Occipital lobe (tissue), 3 donors: ENCODE data around the gene CUL4A. TPM values are rescaled to one million over a fixed set of nuclear protein-coding genes. Genes with fewer than 3 reads are reported as not detected.
"Not testable (repeated sequence)": the region's sequence is repeated elsewhere in the genome, so short reads cannot be mapped to it uniquely, and the experiment has no call there.

ENCODE experiments used
- DNase-seq: peaks from one replicate; lab custom pipeline; 2025; lab: John Stamatoyannopoulos, UW
- small RNA-seq: library from RNA; depleted of rRNA; stranded (forward); fragments of <200 nt; gene quantifications from one replicate; pipeline ENCODE3, GENCODE V24; 2014
- total RNA-seq: library from RNA; depleted of rRNA; stranded (reverse); fragments of >200 nt; gene quantifications from one replicate; pipeline ENCODE4 v1.2.3, GENCODE V29; 2014

CUL4A gene
- total RNA-seq, 1 donor from 2014 or later, result 55.7 TPM

- DNase-seq, result no peak
Measured at GRCh38 chr13:113291129-113291528, 81.7 kb downstream of the CUL4A start.

DNA sequence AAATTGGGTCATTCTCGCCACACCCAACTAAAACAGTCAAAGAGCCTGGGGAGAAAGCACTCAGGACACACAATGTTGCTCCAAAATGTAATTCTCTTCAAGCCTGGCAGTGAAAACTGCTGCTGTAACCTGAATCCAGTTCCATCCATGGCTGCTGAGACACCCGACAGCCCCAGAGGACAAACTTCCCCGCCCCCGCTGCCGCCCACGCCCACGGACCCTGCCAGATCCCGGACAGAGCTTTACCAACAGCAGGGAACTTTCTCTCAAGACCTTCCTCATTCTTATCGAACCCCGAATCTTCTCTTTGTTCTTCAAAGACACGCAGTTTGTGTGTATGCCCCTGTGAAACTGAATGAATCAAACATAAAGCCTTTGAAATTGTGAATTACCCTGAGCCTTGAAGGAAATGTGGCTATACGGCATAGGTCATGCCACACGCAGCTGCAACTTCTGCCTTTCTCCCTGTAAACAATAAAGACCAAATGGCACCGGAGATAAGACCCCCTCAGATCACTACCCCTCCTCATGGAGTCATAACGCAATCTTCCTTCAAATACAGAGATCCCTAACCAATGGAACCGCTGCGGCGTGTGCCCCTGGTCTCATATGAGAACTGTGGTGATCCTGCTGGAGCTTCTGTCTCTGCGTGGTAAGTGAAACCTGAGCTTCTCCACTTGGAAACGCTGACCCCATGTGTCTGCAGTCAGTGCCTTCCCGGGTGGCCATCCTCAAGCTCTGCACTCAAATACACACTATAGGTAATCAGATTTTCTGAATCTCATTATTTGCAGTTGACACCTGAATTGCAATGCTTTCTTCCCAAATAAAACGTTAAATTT lies 82.8 kb downstream of the CUL4A start:
- DNase-seq, result no peak

- no peak for DNase-seq
Measured at GRCh38 chr13:113293686-113294085, 84.3 kb downstream of the CUL4A start.

GRCh38 chr13:113295776-113296175 lies 86.4 kb downstream of the CUL4A start:
- no peak for DNase-seq

DNA sequence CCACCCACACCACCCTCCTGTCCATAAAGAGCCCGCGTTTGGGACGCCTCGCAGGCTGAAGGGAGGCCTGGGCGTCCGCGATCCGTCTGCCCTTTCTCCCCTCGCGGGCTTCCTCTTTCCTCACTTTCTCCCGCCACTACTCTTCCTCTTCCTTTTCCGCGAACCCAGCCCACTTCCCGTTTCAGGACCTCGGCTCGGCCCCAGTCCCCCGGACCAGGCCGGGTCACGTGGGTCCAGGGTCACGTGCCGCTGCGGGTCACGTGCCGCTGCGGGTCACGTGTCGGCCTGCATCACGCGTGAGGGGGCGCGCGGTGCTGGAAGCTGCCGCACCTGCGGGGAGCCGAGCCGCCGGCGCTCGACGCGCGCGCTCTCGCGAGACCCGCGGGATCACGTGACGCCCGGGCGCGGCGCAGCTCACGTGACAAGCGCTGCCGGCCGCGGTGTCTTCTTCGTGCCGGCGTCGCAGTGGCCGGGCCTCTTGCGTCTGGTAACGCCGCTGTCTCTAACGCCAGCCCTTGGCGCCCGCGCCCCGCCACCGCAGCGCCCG lies 87.5 kb downstream of the CUL4A start, which contains the start of gene LAMP1:
LAMP1 (plus strand) TSS at position 417 of the 547 bp plus-strand sequence. CDS start 196 bp downstream, outside the sequence.
- peak; percentile 93 for DNase-seq

DNA sequence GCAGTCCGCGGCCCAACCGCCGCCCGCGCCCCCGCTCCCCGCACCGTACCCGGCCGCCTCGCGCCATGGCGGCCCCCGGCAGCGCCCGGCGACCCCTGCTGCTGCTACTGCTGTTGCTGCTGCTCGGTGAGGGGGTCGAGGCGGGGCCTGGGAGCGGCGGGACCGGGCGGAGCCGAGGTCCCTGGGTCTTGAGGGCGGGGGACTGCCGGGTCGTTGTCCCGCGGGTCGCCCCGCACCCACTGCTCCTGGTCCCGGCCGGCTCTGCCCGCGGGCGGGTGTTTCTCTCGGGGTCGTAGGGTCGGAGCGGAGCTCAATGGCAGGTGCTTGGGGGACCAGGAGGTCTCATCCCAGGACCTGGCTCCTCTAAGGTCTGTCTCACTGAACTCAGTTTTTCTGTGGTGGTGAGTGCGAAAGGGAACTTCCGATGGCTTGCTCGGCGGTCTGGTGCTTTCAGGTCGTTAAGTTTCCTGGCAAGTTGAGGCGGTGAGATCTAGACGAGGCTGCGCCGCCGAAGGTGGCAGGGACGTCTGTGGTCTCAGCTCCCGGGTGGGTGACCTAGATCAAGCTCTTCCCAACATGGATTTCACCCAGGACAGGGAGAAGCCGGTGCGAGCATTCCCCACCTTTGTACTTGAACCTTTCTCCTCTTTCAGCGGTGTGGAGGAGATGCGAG lies 88.1 kb downstream of the CUL4A start:
- no peak for DNase-seq

DNA sequence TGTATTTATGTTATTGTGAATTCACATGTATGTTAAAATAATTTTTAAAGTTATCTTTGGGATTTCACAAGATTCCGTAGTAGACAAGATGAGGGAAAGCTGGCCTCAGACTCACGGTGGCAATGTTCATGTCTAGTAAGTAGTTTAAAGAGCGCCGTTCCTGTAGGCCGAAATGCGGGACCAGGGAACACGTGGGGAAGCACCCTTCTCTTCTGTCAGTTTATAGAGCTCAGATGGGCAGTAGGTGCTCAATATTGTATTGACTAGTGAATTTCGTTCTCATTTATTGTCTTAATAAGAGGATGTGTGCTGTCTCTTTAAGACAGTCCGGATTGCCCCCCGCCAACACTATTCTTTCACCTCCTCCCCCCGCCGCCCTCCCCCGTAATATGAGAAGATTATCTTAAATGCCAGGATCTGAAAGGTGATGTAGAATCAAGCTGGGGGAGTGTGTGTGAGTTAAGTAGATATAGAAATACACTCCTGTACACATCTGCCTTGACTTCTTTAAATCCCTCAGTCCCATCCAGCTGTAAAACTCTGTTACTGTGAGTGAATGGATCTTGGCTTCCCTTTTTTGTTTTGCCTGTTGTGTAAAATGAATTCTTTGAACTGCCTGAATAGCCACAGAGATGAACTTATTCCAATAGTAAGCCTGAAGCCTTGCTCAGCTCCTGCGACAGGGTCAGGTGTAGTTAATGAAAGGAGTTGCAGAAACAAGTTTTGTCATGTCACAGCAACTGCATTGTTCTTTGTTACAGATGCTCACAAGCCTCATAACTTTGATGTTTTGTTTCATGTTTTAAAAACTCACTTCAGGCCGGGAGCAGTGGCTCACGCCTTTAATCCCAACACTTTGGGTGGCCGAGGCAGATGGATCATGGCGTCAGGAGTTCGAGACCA lies 88.9 kb downstream of the CUL4A start:
- no peak for DNase-seq

DNA sequence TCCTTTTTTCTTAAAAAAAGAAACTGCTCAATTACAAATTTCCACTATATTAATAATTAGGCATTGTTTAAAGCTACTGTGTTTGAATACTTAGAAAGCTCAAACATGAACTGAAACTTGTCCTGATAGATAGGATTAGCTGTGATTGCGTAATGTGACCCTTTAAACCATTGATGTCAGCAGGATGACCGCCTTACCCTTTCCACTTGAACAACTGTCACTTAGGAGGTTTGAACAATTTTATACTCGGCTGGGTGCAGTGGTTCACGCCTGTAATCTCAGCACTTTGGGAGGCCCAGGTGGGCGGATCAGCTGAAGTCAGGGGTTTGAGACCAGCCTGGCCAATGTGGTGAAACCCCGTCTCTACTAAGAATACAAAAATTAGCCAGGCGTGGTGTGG lies 90.5 kb downstream of the CUL4A start:
- DNase-seq, result no peak

DNA sequence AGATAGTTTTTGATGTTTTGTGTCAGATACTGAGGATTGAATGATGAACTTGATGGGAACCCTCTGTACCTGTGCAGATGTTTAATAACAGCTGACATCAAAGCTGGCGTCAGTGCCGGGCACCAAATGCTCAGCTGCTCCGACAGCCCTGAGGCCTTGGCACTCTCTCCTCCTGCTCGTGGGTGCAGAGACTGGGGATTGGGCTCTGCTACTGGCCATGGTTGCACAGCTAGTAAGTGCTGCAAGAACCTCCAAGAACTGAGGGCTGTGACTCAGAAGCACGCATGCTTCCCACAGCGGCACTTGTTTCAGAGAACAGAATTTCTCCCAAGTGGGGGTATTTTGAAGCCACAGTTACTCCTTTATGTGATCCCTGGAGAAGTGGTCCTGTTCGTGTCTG lies 93.6 kb downstream of the CUL4A start:
- no peak for DNase-seq

GRCh38 chr13:113304121-113304520 lies 94.7 kb downstream of the CUL4A start:
- no peak for DNase-seq

DNA sequence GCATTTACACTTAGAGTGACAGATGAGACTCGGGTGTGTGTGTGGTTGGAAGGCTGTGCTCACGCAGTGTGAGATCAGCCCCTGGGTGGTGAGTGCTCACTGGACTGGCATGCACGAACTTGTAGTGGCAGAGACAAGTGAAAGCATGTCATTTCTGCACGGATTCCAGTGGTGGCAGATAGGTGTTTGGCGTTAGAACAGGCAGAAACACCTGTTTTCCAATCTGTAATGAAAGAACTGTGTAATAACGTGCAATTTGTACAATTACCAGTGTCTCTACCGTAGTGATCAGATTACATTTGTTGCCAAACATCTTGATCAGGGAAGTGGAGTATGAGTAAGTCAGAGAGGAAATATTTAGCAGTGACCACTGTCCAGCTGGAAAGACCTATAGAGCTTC lies 95.8 kb downstream of the CUL4A start:
- DNase-seq, result no peak

DNA sequence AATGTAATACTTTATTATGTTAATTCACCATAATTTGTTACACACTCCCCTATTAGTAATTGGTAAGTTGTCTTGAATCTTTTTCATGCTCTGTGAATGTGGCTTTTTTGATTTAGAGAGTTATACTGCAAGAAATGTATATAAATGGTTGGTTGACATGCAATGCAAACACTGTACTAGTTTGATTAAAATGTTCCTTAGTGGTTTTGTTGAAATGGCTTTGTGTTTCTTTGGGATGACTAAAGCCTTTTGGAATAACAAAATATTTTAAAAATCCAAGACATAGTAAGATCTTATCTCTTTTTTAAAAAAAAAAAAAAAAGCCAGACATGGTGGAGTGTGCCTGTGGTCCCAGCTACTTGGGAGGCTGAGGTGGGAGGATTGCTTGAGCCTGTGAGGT lies 98.1 kb downstream of the CUL4A start:
- DNase-seq, result no peak

DNA sequence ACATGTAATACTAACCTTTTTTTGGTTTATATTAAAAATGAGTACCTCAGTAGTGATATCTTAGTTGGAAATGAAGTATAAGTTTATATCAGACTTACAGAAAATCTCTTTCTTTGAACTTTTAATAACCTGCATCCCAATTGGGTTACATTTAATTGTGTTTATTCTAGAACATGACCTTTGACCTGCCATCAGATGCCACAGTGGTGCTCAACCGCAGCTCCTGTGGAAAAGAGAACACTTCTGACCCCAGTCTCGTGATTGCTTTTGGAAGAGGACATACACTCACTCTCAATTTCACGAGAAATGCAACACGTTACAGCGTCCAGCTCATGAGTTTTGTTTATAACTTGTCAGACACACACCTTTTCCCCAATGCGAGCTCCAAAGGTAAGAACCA lies 100.1 kb downstream of the CUL4A start:
- no peak for DNase-seq

- not testable (repeated sequence) for DNase-seq
Measured at GRCh38 chr13:113314112-113314511, 104.7 kb downstream of the CUL4A start.

- not testable (repeated sequence) for DNase-seq
Measured at GRCh38 chr13:113314895-113315470, 105.6 kb downstream of the CUL4A start.

DNA sequence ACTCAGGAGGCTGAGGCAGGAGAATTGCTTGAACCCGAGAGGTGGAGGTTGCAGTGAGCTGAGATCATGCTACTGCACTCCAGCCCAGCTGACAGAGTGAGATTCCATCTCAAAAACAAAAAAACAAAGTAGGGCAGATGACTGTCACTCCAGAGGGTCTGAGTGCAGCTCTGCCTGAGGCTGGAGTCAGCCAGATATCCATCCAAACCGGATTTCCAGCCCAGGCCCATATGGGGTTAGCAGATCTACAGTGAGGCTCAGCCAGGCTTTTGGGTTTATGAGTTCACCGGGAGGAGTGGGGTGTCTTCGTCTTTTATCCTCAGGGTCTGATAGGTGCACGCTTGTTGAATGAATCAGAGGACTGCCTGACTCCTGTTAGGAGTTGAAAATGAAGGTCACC lies 106.6 kb downstream of the CUL4A start:
- DNase-seq, result no peak

Small RNAs within 50 kb of the gene (small RNA-seq; reads per million reads assigned to genes)
- gene AL137002.1, result not detected
- gene MIR8075, result not detected

Other genes starting within 250 kb of the CUL4A start
- gene MCF2L, start 240.4 kb upstream of the CUL4A start, total RNA-seq, result 146 TPM
- 0.16 TPM for gene F7, start 103.8 kb upstream of the CUL4A start, total RNA-seq
- gene F10, start 86.8 kb upstream of the CUL4A start, total RNA-seq, result 0.62 TPM
- gene PROZ, start 51.0 kb upstream of the CUL4A start, total RNA-seq, result not detected
- gene PCID2, start 944 bp upstream of the CUL4A start, total RNA-seq, result 45.9 TPM
- 55.1 TPM for gene LAMP1, start 87.6 kb downstream of the CUL4A start, total RNA-seq
- 1.6 TPM for gene GRTP1, start 154.5 kb downstream of the CUL4A start, total RNA-seq
- gene ADPRHL1, start 243.9 kb downstream of the CUL4A start, total RNA-seq, result 0.62 TPM